Measurements from ENCODE around the gene SARNP. TPM values are rescaled to one million over a fixed set of nuclear protein-coding genes. Genes with fewer than 3 reads are reported as not detected.
"Not testable (repeated sequence)": the region's sequence is repeated elsewhere in the genome, so short reads cannot be mapped to it uniquely, and the experiment has no call there.

Gene SARNP
- total RNA-seq, 1 donor from 2014 or later: 67.9 TPM

- Mint-ChIP-seq H3K9me3 (no peaks in the 10 kb centered on the region), H3K27ac (no peak overlapping the region), H3K4me3 (no peak overlapping the region), H3K36me3 (peaks cover 33% of the 10 kb centered on the region), H3K4me1 (peaks cover 3% of the 10 kb centered on the region), H3K27me3 (ENCODE audit: low read depth) (no peaks in the 10 kb centered on the region)
- DNase-seq (ENCODE audit: low spot score in 2 of 2, unreplicated experiment in 2 of 2): no peak
- no peak for TF ChIP-seq CTCF (IDR thresholded peaks at IDR 0.05; ENCODE audit: unreplicated experiment)
Measured at GRCh38 chr12:55767156-55767555, 50.4 kb downstream of the SARNP start.

- peaks cover 3% of the 10 kb centered on the region for H3K4me1 Mint-ChIP-seq
- H3K4me3 Mint-ChIP-seq: no peak overlapping the region
Measured at GRCh38 chr12:55765736-55766290, 51.7 kb downstream of the SARNP start.

GRCh38 chr12:55762646-55763045, 54.9 kb downstream of the SARNP start:
- Mint-ChIP-seq H3K36me3 (peaks cover 38% of the 10 kb centered on the region), H3K27ac (no peak overlapping the region)

More at GRCh38 chr12:55765736-55766290, 51.7 kb downstream of the SARNP start:
- Mint-ChIP-seq H3K9me3 (no peaks in the 10 kb centered on the region), H3K27me3 (ENCODE audit: low read depth) (no peaks in the 10 kb centered on the region), H3K27ac (no peak overlapping the region), H3K36me3 (peaks cover 32% of the 10 kb centered on the region)
- DNase-seq (ENCODE audit: low spot score in 2 of 2, unreplicated experiment in 2 of 2): no peak
- no peak for TF ChIP-seq CTCF (IDR thresholded peaks at IDR 0.05; ENCODE audit: unreplicated experiment)

GRCh38 chr12:55760663-55761062, 56.9 kb downstream of the SARNP start:
- DNase-seq (ENCODE audit: low spot score in 2 of 2, unreplicated experiment in 2 of 2): no peak
- H3K9me3 Mint-ChIP-seq: no peaks in the 10 kb centered on the region
- no peak for TF ChIP-seq CTCF (IDR thresholded peaks at IDR 0.05; ENCODE audit: unreplicated experiment)
- H3K4me1 Mint-ChIP-seq: peaks cover 3% of the 10 kb centered on the region
- no peak overlapping the region for H3K4me3 Mint-ChIP-seq
- peaks cover 31% of the 10 kb centered on the region for H3K36me3 Mint-ChIP-seq
- no peaks in the 10 kb centered on the region for H3K27me3 Mint-ChIP-seq (ENCODE audit: low read depth)
- no peak overlapping the region for H3K27ac Mint-ChIP-seq

More at GRCh38 chr12:55762646-55763045, 54.9 kb downstream of the SARNP start:
- H3K4me3 Mint-ChIP-seq: no peak overlapping the region
- H3K9me3 Mint-ChIP-seq: no peaks in the 10 kb centered on the region
- no peaks in the 10 kb centered on the region for H3K27me3 Mint-ChIP-seq (ENCODE audit: low read depth)
- DNase-seq (ENCODE audit: low spot score in 2 of 2, unreplicated experiment in 2 of 2): no peak
- peaks cover 3% of the 10 kb centered on the region for H3K4me1 Mint-ChIP-seq
- no peak for TF ChIP-seq CTCF (IDR thresholded peaks at IDR 0.05; ENCODE audit: unreplicated experiment)

GRCh38 chr12:55758575-55758974, 58.9 kb downstream of the SARNP start:
- not testable (repeated sequence) for H3K4me1 Mint-ChIP-seq; DNase-seq (ENCODE audit: low spot score in 2 of 2, unreplicated experiment in 2 of 2); H3K4me3 Mint-ChIP-seq; H3K27me3 Mint-ChIP-seq (ENCODE audit: low read depth); H3K9me3 Mint-ChIP-seq; H3K27ac Mint-ChIP-seq
- peaks cover 29% of the 10 kb centered on the region for H3K36me3 Mint-ChIP-seq

GRCh38 chr12:55757701-55758100, 59.8 kb downstream of the SARNP start:
- peaks cover 34% of the 10 kb centered on the region for H3K36me3 Mint-ChIP-seq
- peaks cover 7% of the 10 kb centered on the region for H3K4me1 Mint-ChIP-seq
- no peak for TF ChIP-seq CTCF (IDR thresholded peaks at IDR 0.05; ENCODE audit: unreplicated experiment)
- H3K27me3 Mint-ChIP-seq (ENCODE audit: low read depth): no peaks in the 10 kb centered on the region
- no peaks in the 10 kb centered on the region for H3K9me3 Mint-ChIP-seq
- peak overlapping the region; percentile 38 for H3K27ac Mint-ChIP-seq
- DNase-seq (ENCODE audit: low spot score in 2 of 2, unreplicated experiment in 2 of 2): no peak
- H3K4me3 Mint-ChIP-seq: no peak overlapping the region
